Nephron (organoid): Measurements from ENCODE around the gene EGLN1.
"Not testable (repeated sequence)": the region's sequence is repeated elsewhere in the genome, so short reads cannot be mapped to it uniquely, and the experiment has no call there.

Source experiments
- H3K27ac Mint-ChIP-seq, 3 experiments: 2 replicates each; pipeline ENCODE4 v1.8.0; 2020; ENCODE audit warnings: mixed read lengths in 3 of 3, mild to moderate bottlenecking in 2 of 3, moderate library complexity in 1 of 3
- H3K27me3 Mint-ChIP-seq: 2 replicates; pipeline ENCODE4 v1.8.0; 2021; ENCODE audit warnings: low read depth, mild to moderate bottlenecking, moderate library complexity, mixed read lengths
- H3K36me3 Mint-ChIP-seq: 2 replicates; pipeline ENCODE4 v1.8.0; 2020; ENCODE audit warnings: low read depth, mixed read lengths
- H3K4me1 Mint-ChIP-seq: 2 replicates; pipeline ENCODE4 v1.8.0; 2020; ENCODE audit warnings: mixed read lengths
- H3K4me3 Mint-ChIP-seq, 3 experiments: 2 replicates each; pipeline ENCODE4 v1.8.0; 2020; ENCODE audit warnings: mild to moderate bottlenecking in 3 of 3, mixed read lengths in 3 of 3, moderate library complexity in 2 of 3
- H3K9me3 Mint-ChIP-seq: 2 replicates; pipeline ENCODE4 v1.8.0; 2020; ENCODE audit warnings: mixed read lengths
- TF ChIP-seq, protein P1 (sequence below), 3 experiments: fragments of 200-600 bp; sonication (generic); IDR thresholded peaks; one replicate each; pipeline ENCODE4 v1.5.0; 2021; ENCODE audit warnings: antibody characterized with exemption in 3 of 3; ENCODE audit not compliant: unreplicated experiment in 3 of 3

EGLN1 gene

DNA sequence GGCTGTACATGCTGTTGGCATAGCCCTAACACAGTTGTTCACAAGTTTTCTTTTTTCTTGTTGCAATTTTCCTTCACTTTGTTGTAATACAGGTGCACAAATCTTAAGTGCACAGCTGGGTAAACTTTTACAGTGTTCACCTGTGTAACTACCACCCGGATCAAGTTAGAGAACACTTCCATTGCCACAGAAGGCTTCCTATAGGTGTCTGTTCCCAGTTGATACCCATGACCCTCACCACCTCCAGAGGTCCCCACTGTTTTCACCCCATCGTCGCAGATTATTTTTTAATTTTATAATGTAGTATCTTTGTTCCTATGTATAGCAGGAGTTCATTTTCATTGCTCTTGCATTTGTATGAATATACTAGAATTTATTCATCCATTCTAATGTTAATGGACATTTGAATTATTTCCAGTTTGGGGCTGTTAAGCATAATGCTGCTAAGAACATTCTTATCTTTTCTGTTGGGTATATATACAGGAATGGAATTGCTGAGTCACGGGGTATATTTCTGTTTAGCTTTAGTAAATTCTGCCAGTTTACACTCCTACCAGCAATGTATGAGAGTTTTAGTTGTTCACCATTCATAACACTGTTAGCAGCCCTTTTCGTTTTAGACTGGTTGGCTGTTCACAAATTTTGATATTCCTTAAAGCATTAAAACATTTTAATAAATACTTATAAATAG lies 67.6 kb downstream of the EGLN1 start:
- Mint-ChIP-seq H3K4me1 (peaks cover 5% of the 10 kb centered on the region), H3K27me3 (no peaks in the 10 kb centered on the region), H3K27ac (no peak overlapping the region), H3K9me3 (no peaks in the 10 kb centered on the region), H3K36me3 (peaks cover 31% of the 10 kb centered on the region), H3K4me3 (no peak overlapping the region)
- TF ChIP-seq, protein P1, sequence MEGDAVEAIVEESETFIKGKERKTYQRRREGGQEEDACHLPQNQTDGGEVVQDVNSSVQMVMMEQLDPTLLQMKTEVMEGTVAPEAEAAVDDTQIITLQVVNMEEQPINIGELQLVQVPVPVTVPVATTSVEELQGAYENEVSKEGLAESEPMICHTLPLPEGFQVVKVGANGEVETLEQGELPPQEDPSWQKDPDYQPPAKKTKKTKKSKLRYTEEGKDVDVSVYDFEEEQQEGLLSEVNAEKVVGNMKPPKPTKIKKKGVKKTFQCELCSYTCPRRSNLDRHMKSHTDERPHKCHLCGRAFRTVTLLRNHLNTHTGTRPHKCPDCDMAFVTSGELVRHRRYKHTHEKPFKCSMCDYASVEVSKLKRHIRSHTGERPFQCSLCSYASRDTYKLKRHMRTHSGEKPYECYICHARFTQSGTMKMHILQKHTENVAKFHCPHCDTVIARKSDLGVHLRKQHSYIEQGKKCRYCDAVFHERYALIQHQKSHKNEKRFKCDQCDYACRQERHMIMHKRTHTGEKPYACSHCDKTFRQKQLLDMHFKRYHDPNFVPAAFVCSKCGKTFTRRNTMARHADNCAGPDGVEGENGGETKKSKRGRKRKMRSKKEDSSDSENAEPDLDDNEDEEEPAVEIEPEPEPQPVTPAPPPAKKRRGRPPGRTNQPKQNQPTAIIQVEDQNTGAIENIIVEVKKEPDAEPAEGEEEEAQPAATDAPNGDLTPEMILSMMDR (IDR thresholded peaks at IDR 0.05; ENCODE audit: unreplicated experiment in 3 of 3): no peak

DNA sequence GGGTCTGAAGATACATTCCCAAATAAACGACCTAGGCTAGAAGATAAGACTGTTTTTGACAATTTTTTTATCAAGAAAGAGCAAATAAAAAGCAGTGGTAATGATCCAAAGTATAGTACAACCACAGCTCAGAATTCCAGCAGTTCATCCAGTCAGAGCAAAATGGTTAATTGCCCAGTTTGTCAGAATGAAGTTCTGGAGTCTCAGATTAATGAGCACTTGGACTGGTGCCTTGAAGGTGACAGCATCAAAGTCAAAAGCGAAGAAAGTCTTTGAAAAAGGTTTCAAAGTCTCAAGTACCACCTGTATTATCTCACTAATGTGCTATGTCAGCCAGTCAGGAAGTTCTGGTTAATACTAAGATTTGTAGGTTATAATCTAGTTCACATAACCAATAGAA lies 69.0 kb downstream of the EGLN1 start:
- H3K9me3 Mint-ChIP-seq: no peaks in the 10 kb centered on the region
- peaks cover 5% of the 10 kb centered on the region for H3K4me1 Mint-ChIP-seq
- TF ChIP-seq, protein P1 (IDR thresholded peaks at IDR 0.05; ENCODE audit: unreplicated experiment in 3 of 3): no peak
- peaks cover 40% of the 10 kb centered on the region for H3K36me3 Mint-ChIP-seq
- H3K27me3 Mint-ChIP-seq: no peaks in the 10 kb centered on the region
- H3K27ac Mint-ChIP-seq: no peak overlapping the region
- H3K4me3 Mint-ChIP-seq: no peak overlapping the region

DNA sequence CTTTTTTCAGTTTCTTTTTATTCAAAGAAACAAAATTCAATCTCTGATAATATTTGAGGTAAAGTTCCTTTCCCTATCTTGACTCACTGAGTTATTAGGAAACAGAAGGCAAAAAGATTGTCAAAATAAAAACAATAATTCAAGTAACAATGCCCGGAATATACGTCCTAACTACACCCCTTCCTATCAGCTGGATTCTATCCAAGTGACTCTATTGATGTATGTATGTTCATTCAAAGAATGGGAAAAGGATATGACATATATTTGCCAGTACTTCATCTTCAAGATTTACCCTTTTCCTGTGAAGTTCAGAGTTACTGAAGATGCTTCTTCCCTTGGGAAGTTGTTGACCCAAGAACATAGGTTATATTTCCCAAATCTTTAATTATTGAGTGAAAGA lies 70.3 kb downstream of the EGLN1 start:
- peaks cover 39% of the 10 kb centered on the region for H3K36me3 Mint-ChIP-seq
- TF ChIP-seq, protein P1 (IDR thresholded peaks at IDR 0.05; ENCODE audit: unreplicated experiment in 3 of 3): no peak
- H3K27me3 Mint-ChIP-seq: no peaks in the 10 kb centered on the region
- no peaks in the 10 kb centered on the region for H3K4me1 Mint-ChIP-seq
- H3K4me3 Mint-ChIP-seq: no peak overlapping the region
- H3K9me3 Mint-ChIP-seq: no peaks in the 10 kb centered on the region
- H3K27ac Mint-ChIP-seq: peak overlapping the region in 1 of 3 experiments; percentile 48

DNA sequence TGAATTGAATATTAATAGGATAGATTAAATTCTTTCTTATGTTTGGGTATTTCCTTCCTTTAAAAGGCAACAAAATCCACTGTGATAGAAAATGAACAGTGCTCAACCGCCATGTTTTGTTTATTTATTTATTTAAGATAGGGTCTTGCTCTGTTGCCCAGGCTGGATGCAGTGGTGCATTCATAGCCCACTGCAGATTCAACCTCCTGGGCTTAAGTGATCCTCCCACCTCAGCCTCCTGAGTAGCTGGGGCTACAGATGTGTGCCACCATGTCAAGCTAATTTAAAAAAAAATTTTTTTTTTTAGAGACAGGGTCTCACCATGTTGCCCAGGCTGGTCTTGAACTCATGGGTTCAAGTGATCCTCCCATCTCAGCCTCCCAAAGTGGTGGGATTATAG lies 73.2 kb downstream of the EGLN1 start:
- H3K27ac Mint-ChIP-seq, H3K27me3 Mint-ChIP-seq, H3K4me3 Mint-ChIP-seq, H3K4me1 Mint-ChIP-seq, H3K9me3 Mint-ChIP-seq: not testable (repeated sequence)
- peaks cover 48% of the 10 kb centered on the region for H3K36me3 Mint-ChIP-seq

DNA sequence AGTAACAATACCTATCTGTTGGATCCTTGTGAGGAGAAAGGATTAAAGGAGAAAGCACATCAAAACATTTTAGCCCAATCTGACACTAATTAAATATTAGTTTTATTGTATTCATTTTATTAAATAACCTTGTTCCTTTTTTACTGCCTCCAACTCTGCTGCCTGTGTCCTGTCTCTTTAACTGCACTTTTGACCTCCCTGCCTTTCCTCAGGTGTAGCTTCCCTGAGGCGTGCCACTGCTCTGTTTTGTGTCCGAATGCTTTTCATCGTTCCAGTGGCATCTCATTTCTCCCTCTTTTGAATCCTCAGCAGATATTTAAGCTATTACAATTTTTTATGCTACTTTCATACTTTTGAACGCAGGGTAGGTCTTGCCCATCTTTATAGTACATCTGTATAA lies 73.6 kb downstream of the EGLN1 start:
- Mint-ChIP-seq H3K4me3 (no peak overlapping the region), H3K27me3 (no peaks in the 10 kb centered on the region), H3K9me3 (no peaks in the 10 kb centered on the region), H3K4me1 (no peaks in the 10 kb centered on the region), H3K27ac (no peak overlapping the region), H3K36me3 (peaks cover 52% of the 10 kb centered on the region)
- TF ChIP-seq, protein P1 (IDR thresholded peaks at IDR 0.05; ENCODE audit: unreplicated experiment in 3 of 3): no peak

DNA sequence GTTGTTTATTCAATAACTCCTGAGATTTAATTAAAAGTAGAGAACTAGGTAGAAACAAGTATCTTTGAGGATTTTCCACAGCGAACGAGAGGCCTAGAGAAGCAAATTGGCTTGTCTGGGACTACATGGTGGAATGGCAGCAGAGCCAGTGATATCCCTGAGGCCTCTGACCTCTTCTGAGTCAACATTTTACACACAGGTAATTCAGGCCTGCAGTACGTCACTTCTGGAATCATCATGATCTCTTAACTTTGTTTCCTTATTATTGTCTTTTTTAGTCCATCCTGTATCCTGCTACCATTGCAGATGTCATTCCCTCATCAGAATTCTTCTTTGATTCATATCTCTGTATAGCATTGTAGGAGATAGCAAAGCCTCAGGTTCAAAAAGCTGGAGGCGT lies 74.1 kb downstream of the EGLN1 start:
- TF ChIP-seq, protein P1 (IDR thresholded peaks at IDR 0.05; ENCODE audit: unreplicated experiment in 3 of 3): no peak

More for the DNA sequence above, 74.1 kb downstream of the EGLN1 start:
- peaks cover 54% of the 10 kb centered on the region for H3K36me3 Mint-ChIP-seq
- no peaks in the 10 kb centered on the region for H3K27me3 Mint-ChIP-seq
- H3K4me3 Mint-ChIP-seq: no peak overlapping the region
- no peaks in the 10 kb centered on the region for H3K9me3 Mint-ChIP-seq
- no peak overlapping the region for H3K27ac Mint-ChIP-seq
- H3K4me1 Mint-ChIP-seq: no peaks in the 10 kb centered on the region
